H9 (cell line): ENCODE measurements around the gene FEV. TPM values are rescaled to one million over a fixed set of nuclear protein-coding genes. Genes with fewer than 3 reads are reported as not detected.

Experiments used
- DNase-seq: peaks from one replicate; pipeline ENCODE4 v3.0.0-alpha.2; 2017
- H2AFZ ChIP-seq: one replicate; pipeline ENCODE4 v1.6.1; 2013; ENCODE audit warnings: mild to moderate bottlenecking, low read length, control low read depth, moderate library complexity
- H2AK5ac ChIP-seq: 2 replicates; pipeline ENCODE4 v1.6.1; 2013; ENCODE audit warnings: low read length, control low read depth, mixed read lengths; ENCODE audit not compliant: insufficient read length
- H2BK120ac ChIP-seq: one replicate; pipeline ENCODE4 v1.6.1; 2013; ENCODE audit warnings: low read depth, mild to moderate bottlenecking, low read length, control low read depth, inconsistent platforms; ENCODE audit not compliant: poor library complexity, severe bottlenecking
- H2BK12ac ChIP-seq: 2 replicates; pipeline ENCODE4 v1.6.1; 2013; ENCODE audit warnings: low read length, control low read depth, mixed read lengths, low read depth; ENCODE audit not compliant: insufficient read length
- H2BK15ac ChIP-seq: 2 replicates; pipeline ENCODE4 v1.6.1; 2013; ENCODE audit warnings: low read depth, low read length, control low read depth
- H2BK20ac ChIP-seq: one replicate; pipeline ENCODE4 v1.6.1; 2013; ENCODE audit warnings: low read depth, mild to moderate bottlenecking, low read length, control low read depth, inconsistent platforms; ENCODE audit not compliant: poor library complexity, severe bottlenecking
- H2BK5ac ChIP-seq: 2 replicates; pipeline ENCODE4 v1.6.1; 2013; ENCODE audit warnings: low read length, control low read depth, mixed read lengths; ENCODE audit not compliant: insufficient read length
- H3K14ac ChIP-seq: 2 replicates; pipeline ENCODE4 v1.6.1; 2013; ENCODE audit warnings: low read length, control low read depth; ENCODE audit not compliant: insufficient read depth
- H3K18ac ChIP-seq: 2 replicates; pipeline ENCODE4 v1.6.1; 2013; ENCODE audit warnings: low read depth, mild to moderate bottlenecking, mixed read lengths, low read length, control low read depth; ENCODE audit not compliant: insufficient read length
- H3K23ac ChIP-seq: 2 replicates; pipeline ENCODE4 v1.6.1; 2013; ENCODE audit warnings: low read length, control low read depth, mixed read lengths, low read depth; ENCODE audit not compliant: insufficient read length
- H3K23me2 ChIP-seq: 2 replicates; pipeline ENCODE4 v1.6.1; 2013; ENCODE audit warnings: low read depth, mild to moderate bottlenecking, mixed read lengths, low read length, control low read depth; ENCODE audit not compliant: insufficient read length, poor library complexity, severe bottlenecking
- H3K27ac ChIP-seq: 2 replicates; pipeline ENCODE4 v1.5.1; 2013; ENCODE audit warnings: low read length, control low read depth, mixed read lengths, low read depth; ENCODE audit not compliant: insufficient read length
- H3K27me3 ChIP-seq: 2 replicates; pipeline ENCODE4 v1.6.1; 2013; ENCODE audit warnings: low read length, control low read depth, inconsistent platforms; ENCODE audit not compliant: insufficient read depth
- H3K4ac ChIP-seq: 2 replicates; pipeline ENCODE4 v1.6.1; 2013; ENCODE audit warnings: low read depth, mild to moderate bottlenecking, control low read depth, inconsistent platforms, low read length, moderate library complexity
- H3K4me1 ChIP-seq: 2 replicates; pipeline ENCODE4 v1.6.1; 2013; ENCODE audit warnings: low read length, control low read depth, inconsistent platforms; ENCODE audit not compliant: insufficient read depth
- H3K4me2 ChIP-seq: 2 replicates; pipeline ENCODE4 v1.6.1; 2013; ENCODE audit warnings: low read length, control low read depth, mixed read lengths; ENCODE audit not compliant: insufficient read length, insufficient read depth
- H3K56ac ChIP-seq: 2 replicates; pipeline ENCODE4 v1.6.1; 2013; ENCODE audit warnings: low read depth, mild to moderate bottlenecking, mixed read lengths, low read length, control low read depth; ENCODE audit not compliant: insufficient read length
- H3K79me1 ChIP-seq: 2 replicates; pipeline ENCODE4 v1.6.1; 2013; ENCODE audit warnings: low read depth, mild to moderate bottlenecking, moderate library complexity, low read length, control low read depth, inconsistent platforms; ENCODE audit not compliant: insufficient read depth, poor library complexity, severe bottlenecking
- H3K79me2 ChIP-seq: 2 replicates; pipeline ENCODE4 v1.6.1; 2013; ENCODE audit warnings: low read length, control low read depth, inconsistent platforms; ENCODE audit not compliant: insufficient read depth
- H3K9ac ChIP-seq: 2 replicates; pipeline ENCODE4 v1.6.1; 2013; ENCODE audit warnings: low read length, control low read depth, mixed read lengths; ENCODE audit not compliant: insufficient read length; ENCODE audit errors: extremely low read depth
- H3K9me3 ChIP-seq: one replicate; pipeline ENCODE4 v1.6.1; 2013; ENCODE audit warnings: low read depth, low read length, inconsistent platforms; ENCODE audit not compliant: control insufficient read depth
- H3T11ph ChIP-seq: one replicate; pipeline ENCODE4 v1.6.1; 2013; ENCODE audit warnings: mild to moderate bottlenecking, low read length, control low read depth, inconsistent platforms
- H4K20me1 ChIP-seq: one replicate; pipeline ENCODE4 v1.6.1; 2013; ENCODE audit not compliant: control insufficient read depth, insufficient read length, insufficient read depth
- H4K5ac ChIP-seq: 2 replicates; pipeline ENCODE4 v1.6.1; 2013; ENCODE audit warnings: low read depth, mild to moderate bottlenecking, mixed read lengths, low read length, control low read depth; ENCODE audit not compliant: insufficient read length
- H4K8ac ChIP-seq: replicated peaks from 2 replicates; pipeline ENCODE4 v1.6.1; 2013; ENCODE audit warnings: low read length, control low read depth, mixed read lengths, low read depth; ENCODE audit not compliant: insufficient read length
- H4K91ac ChIP-seq: 2 replicates; pipeline ENCODE4 v1.6.1; 2013; ENCODE audit warnings: low read depth, mild to moderate bottlenecking, moderate library complexity, mixed read lengths, low read length, control low read depth; ENCODE audit not compliant: insufficient read length
- H3K27ac Mint-ChIP-seq, 3 experiments: 2 replicates in 2 of 3; 3 replicates in 1 of 3; pipeline ENCODE4 v1.8.0; 2020 to 2021; ENCODE audit warnings: mixed read lengths in 3 of 3, mild to moderate bottlenecking in 1 of 3, moderate library complexity in 1 of 3
- H3K27me3 Mint-ChIP-seq: 2 replicates; pipeline ENCODE4 v1.8.0; 2021; ENCODE audit warnings: low read depth, mild to moderate bottlenecking, moderate library complexity, mixed read lengths
- H3K36me3 Mint-ChIP-seq, 3 experiments: 2 replicates in 2 of 3; 3 replicates in 1 of 3; pipeline ENCODE4 v1.8.0; 2020 to 2021; ENCODE audit warnings: low read depth in 3 of 3, mixed read lengths in 3 of 3; ENCODE audit not compliant: insufficient read depth in 1 of 3
- H3K4me1 Mint-ChIP-seq, 2 experiments: 2 replicates each; pipeline ENCODE4 v1.8.0; 2020; ENCODE audit warnings: mixed read lengths in 2 of 2
- H3K4me3 Mint-ChIP-seq, 2 experiments: 2 replicates in 1 of 2; 3 replicates in 1 of 2; pipeline ENCODE4 v1.8.0; 2020 to 2021; ENCODE audit warnings: mild to moderate bottlenecking in 2 of 2, mixed read lengths in 2 of 2, moderate library complexity in 1 of 2
- H3K9me3 Mint-ChIP-seq, 2 experiments: 2 replicates in 1 of 2; 3 replicates in 1 of 2; pipeline ENCODE4 v1.8.0; 2020; ENCODE audit warnings: mild to moderate bottlenecking in 2 of 2, mixed read lengths in 2 of 2, moderate library complexity in 1 of 2
- WGBS: extraction: QIAGEN DNeasy Blood & Tissue Kit; methylation state at CpG from one replicate; pipeline ENCODE4 v1.1.7; 2013; ENCODE audit warnings: missing lambda C conversion rate, low lambda C conversion rate, mixed read lengths; ENCODE audit not compliant: insufficient read length; ENCODE audit errors: extremely low coverage; 5-methylcytosine and 5-hydroxymethylcytosine counted together
- total RNA-seq: library from RNA; stranded (reverse); gene quantifications from 2 replicates; pipeline ENCODE4 v1.2.1, GENCODE V29; 2021
- TF ChIP-seq, protein P1 (sequence below): fragments of 200-600 bp; sonication (generic); conservative IDR thresholded peaks from 3 replicates; pipeline ENCODE4 v1.8.0; 2021; ENCODE audit warnings: antibody characterized with exemption, mild to moderate bottlenecking

FEV gene
- total RNA-seq, 1 experiment from 2014 or later, result not detected

DNA sequence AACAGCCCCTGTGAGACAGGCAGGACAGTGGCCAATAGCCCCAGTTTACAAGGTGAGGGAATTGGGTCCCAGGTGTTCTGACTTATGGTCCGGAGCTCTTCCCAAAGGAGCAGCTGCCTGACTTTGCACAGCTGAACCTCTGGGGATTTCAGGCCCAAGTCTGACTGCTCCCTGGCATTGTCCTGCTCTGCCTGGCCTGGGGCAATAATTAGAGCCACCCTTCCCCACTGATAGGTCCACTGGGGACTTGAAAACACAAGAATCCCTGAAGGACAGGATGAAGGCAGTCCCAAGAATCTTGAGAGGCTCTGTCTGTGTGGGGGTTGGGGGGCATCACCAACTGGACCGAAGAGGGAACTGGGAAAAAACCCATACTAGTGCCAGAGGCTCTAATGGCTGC is 3.7 kb upstream of the FEV start:
- H2AFZ ChIP-seq, result no peak overlapping the region
- H3K14ac ChIP-seq, result no peak overlapping the region
- H3K23me2 ChIP-seq, result peaks cover 4% of the 10 kb centered on the region
- H4K91ac ChIP-seq, result no peak overlapping the region
- no CpG with 5 or more reads among the region's 2 CpGs for WGBS
- H2BK120ac ChIP-seq, result no peak overlapping the region
- no peak overlapping the region for H3K4ac ChIP-seq
- H3K4me3 Mint-ChIP-seq, result no peak overlapping the region
- no peak overlapping the region for H3K27ac Mint-ChIP-seq
- H3K23ac ChIP-seq, result no peak overlapping the region
- DNase-seq, result no peak
- TF ChIP-seq, protein P1, sequence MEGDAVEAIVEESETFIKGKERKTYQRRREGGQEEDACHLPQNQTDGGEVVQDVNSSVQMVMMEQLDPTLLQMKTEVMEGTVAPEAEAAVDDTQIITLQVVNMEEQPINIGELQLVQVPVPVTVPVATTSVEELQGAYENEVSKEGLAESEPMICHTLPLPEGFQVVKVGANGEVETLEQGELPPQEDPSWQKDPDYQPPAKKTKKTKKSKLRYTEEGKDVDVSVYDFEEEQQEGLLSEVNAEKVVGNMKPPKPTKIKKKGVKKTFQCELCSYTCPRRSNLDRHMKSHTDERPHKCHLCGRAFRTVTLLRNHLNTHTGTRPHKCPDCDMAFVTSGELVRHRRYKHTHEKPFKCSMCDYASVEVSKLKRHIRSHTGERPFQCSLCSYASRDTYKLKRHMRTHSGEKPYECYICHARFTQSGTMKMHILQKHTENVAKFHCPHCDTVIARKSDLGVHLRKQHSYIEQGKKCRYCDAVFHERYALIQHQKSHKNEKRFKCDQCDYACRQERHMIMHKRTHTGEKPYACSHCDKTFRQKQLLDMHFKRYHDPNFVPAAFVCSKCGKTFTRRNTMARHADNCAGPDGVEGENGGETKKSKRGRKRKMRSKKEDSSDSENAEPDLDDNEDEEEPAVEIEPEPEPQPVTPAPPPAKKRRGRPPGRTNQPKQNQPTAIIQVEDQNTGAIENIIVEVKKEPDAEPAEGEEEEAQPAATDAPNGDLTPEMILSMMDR, result no peak
- no peak overlapping the region for H3K4me2 ChIP-seq
- no peak overlapping the region for H3K27ac ChIP-seq
- H3K9me3 Mint-ChIP-seq, result peaks cover 0 to 2% of the 10 kb centered on the region in 2 experiments; a peak in 2 of 5 replicates
- no peak overlapping the region for H2BK15ac ChIP-seq
- no peak overlapping the region for H2AK5ac ChIP-seq
- no peak overlapping the region for H3K18ac ChIP-seq
- peaks cover 99% of the 10 kb centered on the region for H3K27me3 Mint-ChIP-seq
- H3K9ac ChIP-seq, result no peak overlapping the region
- H3K4me1 Mint-ChIP-seq, result peaks cover 4 to 19% of the 10 kb centered on the region in 2 experiments
- no peak overlapping the region for H2BK5ac ChIP-seq
- no peak overlapping the region for H2BK20ac ChIP-seq
- H3K56ac ChIP-seq, result no peak overlapping the region
- H3T11ph ChIP-seq, result no peak overlapping the region
- H3K4me1 ChIP-seq, result no peaks in the 10 kb centered on the region
- H3K36me3 Mint-ChIP-seq, result peaks cover 0 to 3% (median 0%) of the 10 kb centered on the region in 3 experiments; a peak in 1 of 7 replicates
- no peaks in the 10 kb centered on the region for H4K20me1 ChIP-seq
- H3K79me2 ChIP-seq, result no peaks in the 10 kb centered on the region
- H2BK12ac ChIP-seq, result no peak overlapping the region
- H3K27me3 ChIP-seq, result peaks cover 93% of the 10 kb centered on the region
- H4K8ac ChIP-seq, result no peak overlapping the region
- H4K5ac ChIP-seq, result no peak overlapping the region
- H3K79me1 ChIP-seq, result no peaks in the 10 kb centered on the region
- no peaks in the 10 kb centered on the region for H3K9me3 ChIP-seq
